Ovary (tissue), 3 donors: Measurements from ENCODE around the gene NUDT7.

Experiments
- POLR2A ChIP-seq: fragments of 450-650 bp; IDR thresholded peaks from one replicate; pipeline ENCODE4 v1.6.1; 2017; ENCODE audit warnings: antibody characterized with exemption, mild to moderate bottlenecking, moderate library complexity
- TF ChIP-seq, protein P1 (sequence below), 3 donors: fragments of 450-650 bp in 2 of 3; fragments of 200-600 bp in 1 of 3; IDR thresholded peaks; one replicate each; pipeline versions ENCODE4 v1.5.1 to v1.8.0; 2016 to 2022; ENCODE audit warnings: antibody characterized with exemption in 3 of 3, mild to moderate bottlenecking in 1 of 3
- donor health status: DM: no; HTN: no; CAD: no.

DNA sequence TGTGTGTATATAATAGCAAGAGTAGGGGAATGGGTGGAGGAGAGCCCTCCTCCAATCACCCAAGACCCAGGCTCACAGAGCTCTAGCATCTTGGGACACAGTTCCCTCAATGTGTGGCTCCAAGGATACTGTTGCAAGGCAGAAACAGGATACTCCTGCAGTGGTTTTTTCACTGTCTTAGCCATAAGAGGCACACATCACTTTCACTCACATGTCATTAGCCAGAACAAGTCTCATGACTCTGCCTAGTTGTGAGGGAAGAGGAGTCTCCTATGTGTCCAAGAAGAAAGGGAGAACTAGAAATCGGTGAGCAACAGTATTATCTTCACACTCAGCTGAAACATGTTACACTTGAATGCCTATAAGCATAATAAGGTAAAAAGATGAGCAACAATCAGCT lies 11.1 kb upstream of the NUDT7 start:
- TF ChIP-seq, protein P1, sequence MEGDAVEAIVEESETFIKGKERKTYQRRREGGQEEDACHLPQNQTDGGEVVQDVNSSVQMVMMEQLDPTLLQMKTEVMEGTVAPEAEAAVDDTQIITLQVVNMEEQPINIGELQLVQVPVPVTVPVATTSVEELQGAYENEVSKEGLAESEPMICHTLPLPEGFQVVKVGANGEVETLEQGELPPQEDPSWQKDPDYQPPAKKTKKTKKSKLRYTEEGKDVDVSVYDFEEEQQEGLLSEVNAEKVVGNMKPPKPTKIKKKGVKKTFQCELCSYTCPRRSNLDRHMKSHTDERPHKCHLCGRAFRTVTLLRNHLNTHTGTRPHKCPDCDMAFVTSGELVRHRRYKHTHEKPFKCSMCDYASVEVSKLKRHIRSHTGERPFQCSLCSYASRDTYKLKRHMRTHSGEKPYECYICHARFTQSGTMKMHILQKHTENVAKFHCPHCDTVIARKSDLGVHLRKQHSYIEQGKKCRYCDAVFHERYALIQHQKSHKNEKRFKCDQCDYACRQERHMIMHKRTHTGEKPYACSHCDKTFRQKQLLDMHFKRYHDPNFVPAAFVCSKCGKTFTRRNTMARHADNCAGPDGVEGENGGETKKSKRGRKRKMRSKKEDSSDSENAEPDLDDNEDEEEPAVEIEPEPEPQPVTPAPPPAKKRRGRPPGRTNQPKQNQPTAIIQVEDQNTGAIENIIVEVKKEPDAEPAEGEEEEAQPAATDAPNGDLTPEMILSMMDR (IDR thresholded peaks at IDR 0.05) = no peak
- TF ChIP-seq POLR2A = no peak
